GM19463 (cell line): Measurements from ENCODE around the gene F11.
"Not testable (repeated sequence)": the region's sequence is repeated elsewhere in the genome, so short reads cannot be mapped to it uniquely, and the experiment has no call there.

ENCODE experiments used
- ATAC-seq: cut with Tn5 transposase; IDR thresholded peaks from one replicate; pipeline ENCODE4 v1.9.1; 2021; ENCODE audit warnings: mild to moderate bottlenecking, moderate library complexity; ENCODE audit not compliant: unreplicated experiment

Gene F11

DNA sequence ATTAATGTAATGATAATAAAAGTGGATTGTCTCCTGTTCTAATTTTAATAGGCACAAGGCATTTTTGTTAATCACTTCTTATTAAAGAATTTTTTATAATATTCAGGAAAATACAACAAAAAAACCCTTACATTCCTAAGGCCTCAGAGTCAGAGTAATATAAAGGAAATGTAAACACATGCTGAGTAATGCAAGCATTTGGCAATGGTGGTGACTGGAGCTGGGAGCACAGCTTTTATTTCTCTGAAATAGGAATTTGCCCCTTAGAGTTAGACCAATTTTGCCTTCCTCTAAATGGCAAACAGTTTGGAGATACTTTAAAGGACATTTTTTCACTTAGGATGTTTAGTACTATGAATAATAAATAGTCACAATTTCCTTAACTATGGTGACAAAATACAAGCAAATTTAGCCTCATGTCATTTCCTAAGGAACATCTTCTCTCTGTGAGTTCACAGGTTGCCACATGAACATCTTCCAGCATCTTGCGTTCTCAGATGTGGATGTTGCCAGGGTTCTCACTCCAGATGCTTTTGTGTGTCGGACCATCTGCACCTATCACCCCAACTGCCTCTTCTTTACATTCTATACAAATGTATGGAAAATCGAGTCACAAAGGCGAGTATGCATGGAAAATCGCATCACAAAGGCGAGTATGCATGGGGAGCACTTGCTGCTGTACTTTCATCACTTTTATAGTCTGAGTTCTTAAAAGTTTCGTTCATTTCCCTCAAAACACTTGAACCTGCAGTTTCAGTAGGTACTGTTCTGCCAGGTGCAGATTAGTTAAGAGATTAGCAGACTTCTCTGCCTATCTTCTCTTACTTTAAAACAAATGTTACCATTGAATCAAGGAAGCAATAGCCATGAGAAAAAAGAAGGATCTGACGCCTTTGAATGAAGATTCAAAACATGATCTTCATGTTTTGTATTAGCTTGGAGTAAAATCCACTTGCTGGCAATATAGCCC is 15.9 kb upstream of the F11 start:
- no peak for ATAC-seq

- ATAC-seq = no peak
Observed at GRCh38 chr4:186250760-186251159, 15.2 kb upstream of the F11 start.

GRCh38 chr4:186255122-186255521 is 10.9 kb upstream of the F11 start:
- no peak for ATAC-seq

- no peak for ATAC-seq
Observed at GRCh38 chr4:186258216-186258811, 7.7 kb upstream of the F11 start.

DNA sequence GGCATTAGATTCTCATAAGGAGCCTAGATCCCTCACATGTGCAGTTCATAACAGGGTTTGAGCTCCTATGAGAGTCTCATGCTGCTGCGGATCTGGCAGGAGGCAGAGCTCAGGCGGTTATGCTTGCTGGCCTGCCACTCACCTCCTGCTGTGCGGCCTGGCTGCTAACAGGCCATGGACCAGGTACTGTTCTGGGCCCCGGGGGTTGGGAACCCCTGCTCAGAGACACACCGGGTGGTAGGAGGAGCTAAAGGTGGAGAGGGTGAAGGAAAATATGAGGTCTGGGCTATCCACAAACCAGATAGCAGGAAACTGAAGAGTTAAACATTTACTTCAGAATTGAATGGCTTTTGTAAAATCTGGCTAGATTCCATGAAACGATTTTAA is 5.9 kb upstream of the F11 start:
- no peak for ATAC-seq

GRCh38 chr4:186260504-186261448 is 5.2 kb upstream of the F11 start:
- no peak for ATAC-seq

- no peak for ATAC-seq
Observed at GRCh38 chr4:186264660-186265059, 1.3 kb upstream of the F11 start.

DNA sequence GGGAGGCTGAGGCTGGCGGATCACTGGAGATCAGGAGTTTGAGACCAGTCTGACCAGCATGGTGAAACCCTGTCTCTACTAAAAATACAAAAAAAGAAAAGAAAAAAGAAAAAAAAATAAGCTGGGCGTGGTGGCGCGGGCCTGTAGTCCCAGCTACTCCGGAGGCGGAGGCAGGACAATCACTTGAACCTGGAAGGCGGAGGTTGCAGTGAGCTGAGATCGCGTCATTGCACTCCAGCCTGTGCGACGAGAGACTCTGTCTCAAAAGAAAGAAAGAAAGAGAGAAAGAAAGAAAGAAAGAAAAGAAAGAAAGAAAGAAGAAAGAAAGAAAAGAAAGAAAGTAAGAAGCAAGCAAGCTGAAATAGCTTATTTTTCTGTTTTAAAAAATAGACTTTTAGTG is 739 bp upstream of the F11 start:
- ATAC-seq = not testable (repeated sequence)

GRCh38 chr4:186266729-186267456 is 904 bp downstream of the F11 start:
- no peak for ATAC-seq

DNA sequence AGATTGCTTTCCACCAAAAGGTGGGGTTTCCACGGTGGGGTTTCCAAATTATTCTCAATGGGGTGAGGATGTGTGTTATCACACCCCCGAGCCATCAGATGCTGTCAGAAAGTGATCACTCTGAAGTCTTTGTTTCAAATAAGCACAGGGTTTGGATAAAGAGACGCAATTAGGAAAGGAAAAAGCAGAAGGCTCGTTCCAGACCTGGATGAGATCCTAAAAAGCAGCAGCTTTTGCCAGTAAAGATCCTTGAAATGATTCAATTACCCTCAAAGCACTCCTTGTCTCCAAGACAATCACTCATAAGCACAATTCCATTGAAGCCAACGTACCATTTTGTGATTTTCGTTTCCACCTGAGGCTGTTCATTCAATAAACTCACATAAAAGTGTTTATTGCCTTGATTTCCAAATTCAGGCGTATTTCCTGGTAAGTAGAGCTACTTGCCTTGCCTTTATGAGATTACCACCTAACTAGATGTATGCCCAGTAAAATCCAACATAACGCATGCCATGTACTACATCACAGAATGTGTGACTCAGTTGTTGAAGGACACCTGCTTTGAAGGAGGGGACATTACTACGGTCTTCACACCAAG is 5.2 kb downstream of the F11 start:
- no peak for ATAC-seq

- no peak for ATAC-seq
Observed at GRCh38 chr4:186272699-186273391, 6.9 kb downstream of the F11 start.

- not testable (repeated sequence) for ATAC-seq
Observed at GRCh38 chr4:186273392-186273789, 7.4 kb downstream of the F11 start.

DNA sequence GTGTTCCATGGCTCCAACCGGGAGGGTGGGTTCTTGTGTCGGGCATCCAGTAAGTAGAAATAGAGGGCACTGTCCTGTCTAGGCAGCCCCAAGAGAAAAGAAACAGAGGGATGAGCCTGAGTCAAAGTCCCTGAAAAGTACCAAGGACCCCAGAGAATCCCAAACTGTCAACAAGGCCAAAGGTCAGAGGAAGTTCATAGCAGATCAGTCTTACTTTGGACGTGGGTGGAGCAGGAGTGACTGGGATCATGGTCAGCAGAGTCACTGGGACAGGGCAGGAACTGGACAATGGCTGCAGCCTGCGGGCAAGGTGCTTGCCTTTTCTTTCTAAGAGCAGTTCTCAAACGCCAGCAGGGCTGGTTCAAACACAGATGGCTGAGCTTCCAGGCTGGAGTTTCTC is 17.3 kb downstream of the F11 start:
- ATAC-seq = no peak

DNA sequence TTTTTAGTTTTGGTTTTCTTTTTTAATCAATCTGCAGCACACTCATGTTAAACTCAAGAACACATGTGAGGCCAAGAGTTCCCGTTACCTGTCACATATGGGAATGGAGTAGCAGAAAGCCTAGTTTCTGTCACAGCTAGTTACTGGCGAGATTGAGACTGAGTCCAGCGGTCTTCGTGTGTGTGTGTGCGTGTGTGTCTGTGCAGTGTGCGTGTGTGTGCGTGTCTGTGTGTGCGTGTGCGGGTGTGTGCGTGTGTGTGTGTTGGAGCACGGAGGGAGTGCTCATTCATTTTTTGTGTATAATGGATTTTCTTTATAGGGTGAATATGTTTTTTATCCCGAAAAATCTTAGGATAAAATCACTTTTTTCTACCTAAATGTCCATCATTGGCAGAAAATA is 19.2 kb downstream of the F11 start:
- no peak for ATAC-seq

- ATAC-seq = no peak
Observed at GRCh38 chr4:186286581-186286980, 20.6 kb downstream of the F11 start.

GRCh38 chr4:186291256-186291890 is 25.4 kb downstream of the F11 start:
- no peak for ATAC-seq

GRCh38 chr4:186294160-186294559 is 28.2 kb downstream of the F11 start:
- ATAC-seq = no peak

DNA sequence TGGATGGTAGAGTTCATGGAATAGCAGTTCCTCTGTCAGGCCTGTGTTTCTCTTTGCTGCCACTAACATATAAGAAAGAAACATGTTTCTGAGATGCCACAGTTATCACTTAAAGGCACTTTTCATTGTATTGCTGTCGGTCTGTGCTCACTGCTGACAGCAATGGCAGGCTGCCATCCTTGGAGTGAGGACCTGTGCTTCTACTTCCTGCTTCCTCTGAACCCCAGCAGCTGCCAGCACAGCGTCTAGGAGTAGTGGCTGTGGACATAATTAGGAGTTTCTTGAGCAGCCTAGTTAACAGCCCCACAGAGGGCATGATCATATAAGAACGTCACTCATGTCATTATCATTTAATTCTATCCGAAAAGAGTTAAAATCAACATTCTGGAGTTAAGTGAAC is 30.5 kb downstream of the F11 start:
- ATAC-seq = no peak

DNA sequence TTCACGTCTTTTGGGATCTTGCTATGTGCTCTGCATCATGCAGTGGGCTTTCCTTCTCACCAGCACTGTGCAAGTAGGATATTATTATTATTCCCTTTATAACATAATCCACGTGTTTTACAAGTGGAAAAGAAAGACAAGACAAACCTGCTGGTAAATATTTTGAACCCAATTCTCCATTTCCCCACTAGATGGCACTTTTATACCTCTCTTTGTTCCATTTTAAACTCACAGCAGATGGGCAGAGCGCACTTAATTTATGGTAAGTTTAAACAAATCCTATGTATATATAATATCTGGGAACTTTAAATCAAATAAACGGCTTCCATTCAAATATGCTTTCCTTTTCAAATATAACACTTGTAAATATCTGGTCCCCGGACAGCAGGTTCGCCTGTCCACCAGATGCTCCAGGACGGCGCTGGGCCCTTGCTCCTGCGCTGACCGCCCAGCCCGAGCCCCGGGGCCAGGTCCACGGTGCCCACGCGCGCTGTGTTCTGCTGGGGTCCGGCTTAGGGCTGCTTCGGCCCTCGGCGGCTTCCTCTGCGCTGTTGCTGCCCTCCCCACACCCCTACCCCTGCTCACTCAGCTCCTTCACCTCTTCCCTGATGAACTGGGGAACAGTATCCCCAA is 31.1 kb downstream of the F11 start:
- no peak for ATAC-seq
